Neuronal stem cell (in vitro differentiated cells): Measurements from ENCODE around the gene LYST.

ENCODE experiments used
- DNase-seq: peaks from one replicate; pipeline ENCODE4 v3.0.0-alpha.2; 2013; ENCODE audit warnings: low spot score
- H2AFZ ChIP-seq: one replicate; pipeline ENCODE4 v1.6.1; 2013; ENCODE audit warnings: mild to moderate bottlenecking, low read length, inconsistent platforms
- H2AK5ac ChIP-seq: 2 replicates; pipeline ENCODE4 v1.6.1; 2013; ENCODE audit warnings: low read depth, mild to moderate bottlenecking, inconsistent platforms, low read length, moderate library complexity, mixed read lengths
- H2BK120ac ChIP-seq: 2 replicates; pipeline ENCODE4 v1.6.1; 2013; ENCODE audit warnings: low read depth, mild to moderate bottlenecking, inconsistent platforms, low read length, moderate library complexity, mixed read lengths
- H2BK12ac ChIP-seq: one replicate; pipeline ENCODE4 v1.6.1; 2013; ENCODE audit warnings: low read length, inconsistent platforms
- H2BK15ac ChIP-seq: 2 replicates; pipeline ENCODE4 v1.6.1; 2013; ENCODE audit warnings: mild to moderate bottlenecking, low read length, inconsistent platforms, mixed read lengths
- H2BK5ac ChIP-seq: one replicate; pipeline ENCODE4 v1.6.1; 2013; ENCODE audit warnings: inconsistent platforms, mild to moderate bottlenecking, low read length, moderate library complexity
- H3K14ac ChIP-seq: one replicate; pipeline ENCODE4 v1.6.1; 2013; ENCODE audit warnings: low read length, inconsistent platforms
- H3K18ac ChIP-seq: 2 replicates; pipeline ENCODE4 v1.6.1; 2013; ENCODE audit warnings: low read length, inconsistent platforms
- H3K23ac ChIP-seq: 2 replicates; pipeline ENCODE4 v1.6.1; 2013; ENCODE audit warnings: low read depth, mild to moderate bottlenecking, mixed read lengths, low read length, inconsistent platforms; ENCODE audit not compliant: poor library complexity
- H3K27ac ChIP-seq: replicated peaks from 3 replicates; pipeline ENCODE4 v1.5.1; 2013; ENCODE audit warnings: low read length, inconsistent platforms
- H3K27me3 ChIP-seq, 3 experiments: 2 replicates each; pipeline ENCODE4 v1.6.1; 2013; ENCODE audit warnings: low read length in 3 of 3, mild to moderate bottlenecking in 2 of 3, inconsistent platforms in 1 of 3, low read depth in 1 of 3, mixed read lengths in 1 of 3, moderate library complexity in 1 of 3; ENCODE audit not compliant: control insufficient read depth in 3 of 3, insufficient read depth in 3 of 3
- H3K36me3 ChIP-seq, 2 donors: replicated peaks in 1 of 2; 2 replicates each; pipeline ENCODE4 v1.6.1; 2013; ENCODE audit warnings: low read length in 2 of 2; ENCODE audit not compliant: control insufficient read depth in 2 of 2, insufficient read depth in 2 of 2
- H3K4ac ChIP-seq: 2 replicates; pipeline ENCODE4 v1.6.1; 2013; ENCODE audit warnings: inconsistent platforms, mild to moderate bottlenecking, low read length, moderate library complexity
- H3K4me1 ChIP-seq, 2 donors: 1 replicate in 1 of 2; 2 replicates in 1 of 2; pipeline ENCODE4 v1.6.1; 2013; ENCODE audit warnings: low read length in 2 of 2, low read depth in 1 of 2; ENCODE audit not compliant: control insufficient read depth in 2 of 2, insufficient read depth in 1 of 2
- H3K4me2 ChIP-seq: one replicate; pipeline ENCODE4 v1.6.1; 2013; ENCODE audit warnings: mild to moderate bottlenecking, low read length, inconsistent platforms; ENCODE audit not compliant: insufficient read depth, poor library complexity, severe bottlenecking
- H3K4me3 ChIP-seq, 2 donors: 2 replicates each; pipeline ENCODE4 v1.5.1; 2013; ENCODE audit warnings: low read length in 2 of 2, mild to moderate bottlenecking in 2 of 2, inconsistent platforms in 1 of 2, moderate library complexity in 1 of 2
- H3K79me1 ChIP-seq: one replicate; pipeline ENCODE4 v1.6.1; 2013; ENCODE audit warnings: low read depth, mild to moderate bottlenecking, inconsistent platforms, low read length, moderate library complexity
- H3K9ac ChIP-seq: one replicate; pipeline ENCODE4 v1.6.1; 2013; ENCODE audit warnings: mild to moderate bottlenecking, low read depth, low read length, inconsistent platforms; ENCODE audit not compliant: poor library complexity
- H3K9me3 ChIP-seq, 2 donors: replicated peaks in 1 of 2; 2 replicates each; pipeline versions ENCODE3 to v1.6.1; 2013; ENCODE audit warnings: low read length in 2 of 2, mild to moderate bottlenecking in 2 of 2, inconsistent platforms in 1 of 2, low read depth in 1 of 2, mixed read lengths in 1 of 2, moderate library complexity in 1 of 2; ENCODE audit not compliant: control insufficient read depth in 2 of 2, insufficient read depth in 1 of 2
- H4K8ac ChIP-seq: one replicate; pipeline ENCODE4 v1.6.1; 2013; ENCODE audit warnings: low read depth, mild to moderate bottlenecking, inconsistent platforms, low read length, moderate library complexity
- H4K91ac ChIP-seq: one replicate; pipeline ENCODE4 v1.6.1; 2013; ENCODE audit warnings: low read length, low read depth, mild to moderate bottlenecking, inconsistent platforms; ENCODE audit not compliant: poor library complexity
- WGBS, 2 donors: extraction: QIAGEN DNeasy Blood & Tissue Kit; methylation state at CpG; one replicate each; pipeline ENCODE4 v1.1.7; 2013; ENCODE audit warnings: missing lambda C conversion rate in 2 of 2, mixed read lengths in 1 of 2; ENCODE audit not compliant: insufficient read length in 2 of 2, insufficient replicate concordance in 1 of 2; ENCODE audit errors: extremely low coverage in 2 of 2; 5-methylcytosine and 5-hydroxymethylcytosine counted together

Gene LYST

DNA sequence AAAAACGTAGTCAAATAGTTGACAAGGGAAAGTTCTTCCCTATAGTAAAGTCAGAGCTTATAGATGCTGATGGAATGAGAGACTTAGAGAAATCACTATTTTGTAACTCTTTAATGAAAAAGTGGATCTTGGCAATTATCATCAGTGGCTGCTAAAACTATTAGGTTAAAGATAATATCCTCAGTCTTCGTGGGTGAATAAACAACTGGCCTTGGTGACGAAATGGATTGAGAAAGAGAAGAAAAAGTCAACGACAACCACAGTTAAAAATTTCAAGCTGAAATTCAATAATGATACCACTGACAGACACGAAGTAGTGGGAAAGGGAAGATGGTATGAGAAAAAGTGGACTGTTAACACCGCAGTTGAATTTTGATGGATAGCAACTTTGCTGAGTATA lies 127.1 kb downstream of the LYST start:
- Histone ChIP-seq H3K9ac (no peak overlapping the region), H4K91ac (no peak overlapping the region), H3K14ac (no peak overlapping the region), H3K4me3 (no peak overlapping the region), H2BK120ac (no peak overlapping the region), H2BK5ac (no peak overlapping the region), H3K79me1 (no peaks in the 10 kb centered on the region), H3K4me1 (peaks cover 0 to 3% of the 10 kb centered on the region in 2 donors), H3K27me3 (no peaks in the 10 kb centered on the region), H2AFZ (no peak overlapping the region), H2BK15ac (no peak overlapping the region), H3K23ac (no peak overlapping the region), H2AK5ac (no peak overlapping the region), H4K8ac (no peak overlapping the region), H3K36me3 (no peaks in the 10 kb centered on the region), H3K4me2 (no peak overlapping the region), H3K27ac (no peak overlapping the region), H3K18ac (no peak overlapping the region), H2BK12ac (no peak overlapping the region), H3K4ac (no peak overlapping the region), H3K9me3 (no peaks in the 10 kb centered on the region)
- no CpG with 5 or more reads among the region's 6 CpGs for WGBS, 2 donors
- DNase-seq: no peak

DNA sequence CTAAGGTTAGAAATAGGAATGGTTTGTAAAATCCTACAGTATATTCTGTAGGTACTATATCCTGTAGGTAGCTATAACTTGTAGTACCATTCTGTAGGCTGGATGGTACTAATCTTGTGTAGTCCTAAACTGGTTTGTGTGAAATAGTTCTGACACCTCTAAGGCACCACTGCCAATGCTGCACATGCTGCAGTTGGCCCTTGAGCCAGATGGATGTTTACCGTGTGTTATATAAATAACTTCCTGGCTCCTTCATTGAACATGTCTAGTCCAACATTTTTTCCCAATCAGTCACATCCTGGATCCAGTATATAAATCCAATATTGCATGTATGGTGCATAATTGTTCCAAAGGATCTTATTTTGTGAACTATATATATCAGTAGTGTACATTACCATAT lies 127.6 kb downstream of the LYST start:
- Histone ChIP-seq H2AK5ac (no peak overlapping the region), H3K27me3 (no peaks in the 10 kb centered on the region), H3K18ac (no peak overlapping the region), H3K4me2 (no peak overlapping the region), H3K9ac (no peak overlapping the region), H3K9me3 (no peaks in the 10 kb centered on the region), H2BK5ac (no peak overlapping the region), H3K36me3 (no peaks in the 10 kb centered on the region), H3K4ac (no peak overlapping the region), H3K4me1 (peaks cover 0 to 3% of the 10 kb centered on the region in 2 donors), H3K4me3 (no peak overlapping the region), H3K23ac (no peak overlapping the region), H4K8ac (no peak overlapping the region), H2BK15ac (no peak overlapping the region), H2BK12ac (no peak overlapping the region), H2BK120ac (no peak overlapping the region), H4K91ac (no peak overlapping the region), H2AFZ (no peak overlapping the region), H3K27ac (no peak overlapping the region), H3K14ac (no peak overlapping the region), H3K79me1 (no peaks in the 10 kb centered on the region)
- no CpG with 5 or more reads among the region's 1 CpG for WGBS, 2 donors
- DNase-seq: no peak

DNA sequence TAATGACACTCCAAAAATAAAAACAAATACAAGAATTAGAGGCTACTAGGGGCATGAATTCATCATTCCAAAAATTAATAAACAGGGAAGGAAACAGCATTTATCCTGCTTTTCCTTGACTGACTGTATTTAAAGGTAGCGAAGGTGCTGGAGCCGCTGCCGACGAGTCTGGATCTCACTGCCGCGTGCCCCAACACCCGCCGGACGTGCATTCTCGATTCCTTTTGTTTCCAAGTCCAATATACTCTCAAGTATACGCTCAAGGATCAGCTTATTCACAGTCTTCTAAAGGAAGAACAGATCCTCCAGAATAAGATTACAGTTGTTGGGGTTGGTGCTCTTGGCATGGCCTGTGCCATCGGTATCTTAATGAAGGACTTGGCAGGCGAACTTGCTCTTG lies 129.0 kb downstream of the LYST start:
- Histone ChIP-seq H2AK5ac (no peak overlapping the region), H3K4me2 (no peak overlapping the region), H2BK5ac (no peak overlapping the region), H4K8ac (no peak overlapping the region), H3K27me3 (no peaks in the 10 kb centered on the region), H3K23ac (no peak overlapping the region), H2AFZ (no peak overlapping the region), H3K14ac (no peak overlapping the region), H2BK120ac (no peak overlapping the region), H3K4ac (no peak overlapping the region), H3K79me1 (no peaks in the 10 kb centered on the region), H4K91ac (no peak overlapping the region), H2BK15ac (no peak overlapping the region), H3K4me1 (peaks cover 0 to 3% of the 10 kb centered on the region in 2 donors), H3K27ac (no peak overlapping the region), H2BK12ac (no peak overlapping the region), H3K36me3 (no peaks in the 10 kb centered on the region), H3K9ac (no peak overlapping the region), H3K9me3 (no peaks in the 10 kb centered on the region), H3K18ac (no peak overlapping the region), H3K4me3 (no peak overlapping the region)
- no CpG with 5 or more reads among the region's 13 CpGs for WGBS, 2 donors
- DNase-seq: no peak

DNA sequence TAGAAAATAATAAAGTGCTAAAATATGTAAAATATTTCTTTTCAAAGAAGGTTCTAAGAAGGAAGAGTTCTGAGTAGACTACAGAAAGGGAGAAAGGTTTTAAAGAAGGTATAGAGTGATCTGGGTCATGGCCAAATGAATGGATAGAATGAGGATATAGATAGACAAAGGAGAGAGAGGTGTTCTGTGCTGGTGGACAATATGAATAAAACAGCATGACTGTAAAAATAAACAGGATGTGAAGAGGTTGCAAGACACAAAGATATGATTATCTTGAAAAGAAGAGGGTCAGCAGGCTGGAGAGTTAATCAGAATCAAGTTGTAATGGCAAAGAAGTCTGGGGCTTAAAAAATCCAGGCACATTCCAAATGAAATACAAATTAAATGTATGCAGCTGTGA lies 130.4 kb downstream of the LYST start:
- no peak overlapping the region for H2BK12ac ChIP-seq
- no peak overlapping the region for H3K4ac ChIP-seq
- H3K14ac ChIP-seq: no peak overlapping the region
- no peak overlapping the region for H3K9ac ChIP-seq
- no peak overlapping the region for H4K8ac ChIP-seq
- peaks cover 0 to 3% of the 10 kb centered on the region in 2 donors for H3K4me1 ChIP-seq
- no peak overlapping the region for H2BK15ac ChIP-seq
- H3K79me1 ChIP-seq: no peaks in the 10 kb centered on the region
- no peak overlapping the region for H4K91ac ChIP-seq
- DNase-seq: no peak
- H3K4me2 ChIP-seq: no peak overlapping the region
- no peak overlapping the region for H2BK5ac ChIP-seq
- H3K18ac ChIP-seq: no peak overlapping the region
- H3K4me3 ChIP-seq: no peak overlapping the region
- H3K9me3 ChIP-seq: no peaks in the 10 kb centered on the region
- H3K27me3 ChIP-seq: no peaks in the 10 kb centered on the region
- no peak overlapping the region for H2BK120ac ChIP-seq
- no peak overlapping the region for H2AK5ac ChIP-seq
- no peaks in the 10 kb centered on the region for H3K36me3 ChIP-seq
- H2AFZ ChIP-seq: no peak overlapping the region
- no peak overlapping the region for H3K27ac ChIP-seq
- no peak overlapping the region for H3K23ac ChIP-seq
